Karpas-422 (cell line): ENCODE results near the gene IFT25. TPM values are rescaled to one million over a fixed set of nuclear protein-coding genes. Genes with fewer than 3 reads are reported as not detected.
"Not testable (repeated sequence)": the region's sequence is repeated elsewhere in the genome, so short reads cannot be mapped to it uniquely, and the experiment has no call there.

Experiments
- DNase-seq: peaks from one replicate; pipeline ENCODE4 v3.0.0-alpha.2; 2015
- H2AFZ ChIP-seq: fragments of 200-600 bp; sonication (generic); 2 replicates; pipeline ENCODE4 v1.6.1; 2014; ENCODE audit warnings: antibody characterized with exemption, low read length, mixed read lengths
- H3K27ac ChIP-seq: fragments of 200-600 bp; sonication (generic); 2 replicates; pipeline ENCODE4 v1.5.1; 2014; ENCODE audit warnings: mild to moderate bottlenecking, low read length, moderate library complexity
- H3K27me3 ChIP-seq: fragments of 200-600 bp; sonication (generic); 2 replicates; pipeline ENCODE4 v1.6.1; 2014; ENCODE audit warnings: low read length, mixed read lengths
- H3K36me3 ChIP-seq: fragments of 200-600 bp; sonication (generic); 2 replicates; pipeline ENCODE4 v1.6.1; 2014; ENCODE audit warnings: low read length, mixed read lengths; ENCODE audit not compliant: insufficient read depth
- H3K4me1 ChIP-seq: fragments of 200-600 bp; sonication (generic); 2 replicates; pipeline ENCODE4 v1.6.1; 2014; ENCODE audit warnings: mild to moderate bottlenecking, low read length, mixed read lengths
- H3K4me2 ChIP-seq: fragments of 200-600 bp; sonication (generic); 2 replicates; pipeline ENCODE4 v1.6.1; 2014; ENCODE audit warnings: low read length, low read depth, mild to moderate bottlenecking; ENCODE audit not compliant: poor library complexity, severe bottlenecking
- H3K4me3 ChIP-seq: fragments of 200-600 bp; sonication (generic); 2 replicates; pipeline ENCODE4 v1.5.1; 2014; ENCODE audit warnings: mild to moderate bottlenecking, antibody characterized with exemption, low read length, mixed read lengths
- H3K79me2 ChIP-seq: fragments of 200-600 bp; sonication (generic); 2 replicates; pipeline ENCODE4 v1.6.1; 2014; ENCODE audit warnings: mild to moderate bottlenecking, low read length, mixed read lengths
- H3K9ac ChIP-seq: fragments of 200-600 bp; sonication (generic); 2 replicates; pipeline ENCODE4 v1.6.0; 2014; ENCODE audit warnings: low read length
- H3K9me2 ChIP-seq: fragments of 200-600 bp; sonication (generic), shearing (Covaris generic); replicated peaks from 2 replicates; pipeline ENCODE4 v1.6.0; 2014; ENCODE audit warnings: mild to moderate bottlenecking, low read length, moderate library complexity; ENCODE audit not compliant: insufficient read depth
- H3K9me3 ChIP-seq: fragments of 300-700, 200-600 bp; sonication (generic); 2 replicates; pipeline ENCODE4 v1.6.1; 2014; ENCODE audit warnings: low read length, mixed read lengths
- H4K20me1 ChIP-seq: fragments of 200-600 bp; sonication (generic); 2 replicates; pipeline ENCODE4 v1.6.1; 2014; ENCODE audit warnings: mild to moderate bottlenecking, antibody characterized with exemption, low read length, low read depth; ENCODE audit not compliant: insufficient read depth
- total RNA-seq: library from RNA; depleted of rRNA; stranded (reverse); fragments of >200 nt; shearing (Covaris generic); gene quantifications from 2 replicates; pipeline ENCODE4 v1.2.3, GENCODE V29; 2014; ENCODE audit warnings: low replicate concordance; rRNA removed

Gene IFT25
- total RNA-seq, result 79.3 and 102 TPM in 2 replicates

DNA sequence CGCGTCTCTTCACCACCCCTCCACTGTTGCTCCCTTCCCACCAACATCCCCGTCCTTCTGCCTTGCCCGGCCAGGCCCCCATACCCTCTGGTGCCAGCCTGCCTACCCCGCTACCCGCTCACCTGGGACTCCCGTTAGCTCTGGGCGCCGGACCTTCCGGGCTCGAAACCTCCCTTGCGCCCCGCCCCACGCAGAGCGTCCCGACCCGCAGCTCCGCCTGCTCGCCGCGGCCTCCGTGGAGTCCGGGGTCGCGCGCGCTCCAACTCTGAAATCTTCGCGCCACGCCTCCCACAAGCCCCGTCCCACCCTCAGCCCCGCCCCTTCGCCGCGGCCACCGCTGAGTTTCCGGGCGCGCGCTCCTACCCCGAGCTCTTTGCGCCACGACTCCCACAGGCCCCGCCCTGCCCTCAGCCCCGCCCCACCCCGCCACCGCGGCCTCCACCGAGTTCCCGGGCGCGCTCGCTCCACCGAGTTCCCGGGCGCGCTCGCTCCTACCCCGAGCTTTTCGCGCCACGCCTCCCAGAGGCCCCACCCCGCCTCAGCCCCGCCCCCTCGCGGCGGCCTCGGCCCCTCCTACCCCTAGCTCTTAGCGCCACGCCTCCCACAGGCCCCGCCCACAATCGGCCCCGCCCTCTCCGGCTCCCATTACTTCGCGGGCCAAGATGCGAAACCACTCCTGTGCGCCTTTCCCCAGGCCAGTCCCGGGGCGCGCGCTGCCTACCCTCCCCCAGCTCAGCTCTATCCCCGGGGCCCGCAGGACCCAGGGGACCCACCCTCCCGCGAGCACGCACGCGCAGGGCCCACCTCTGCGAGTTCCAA is at the start of gene IFT25:
TSS of gene IFT25 (minus strand) at position 267 of the 819 bp plus-strand sequence. CDS start 5,617 bp downstream, outside the sequence.
- Histone ChIP-seq H3K4me3 (peak within 1 kb of the TSS; percentile 81), H3K36me3 (peaks cover 10% of the 10 kb centered on the region; the same call in 1 of the 2 replicates), H3K9me3 (no peaks in the 10 kb centered on the region), H3K4me2 (peak within 1 kb of the TSS; percentile 87), H3K27me3 (no peaks in the 10 kb centered on the region), H3K4me1 (peaks cover 57% of the 10 kb centered on the region), H3K27ac (peak within 1 kb of the TSS; percentile 76), H3K79me2 (peaks cover 85% of the 10 kb centered on the region), H4K20me1 (no peaks in the 10 kb centered on the region), H2AFZ (peak within 1 kb of the TSS; percentile 68; the same call in 1 of the 2 replicates), H3K9ac (peak within 1 kb of the TSS; percentile 85), H3K9me2 (no peaks in the 10 kb centered on the region)
- peak; percentile 98 for DNase-seq

DNA sequence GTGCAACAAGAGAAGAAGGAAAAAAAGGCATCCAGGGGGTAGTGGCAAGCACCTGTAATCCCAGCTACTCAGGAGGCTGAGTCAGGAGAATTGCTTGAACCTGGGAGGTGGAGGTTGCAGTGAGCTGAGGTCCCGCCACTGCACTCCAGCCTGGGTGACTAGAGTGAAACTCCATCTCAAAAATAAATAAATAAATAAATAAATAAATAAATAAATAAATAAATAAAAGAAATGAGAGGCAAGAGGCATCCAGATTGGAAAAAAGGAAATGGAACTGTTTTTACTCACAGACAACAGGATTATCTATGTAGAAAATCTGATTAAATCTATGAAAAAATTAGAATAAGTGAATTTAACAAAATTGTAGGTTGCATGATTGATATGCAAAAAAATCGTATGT is 49.0 kb upstream of the IFT25 start:
- H3K9me3 ChIP-seq, H3K79me2 ChIP-seq, H3K4me1 ChIP-seq, DNase-seq, H3K9me2 ChIP-seq, H4K20me1 ChIP-seq, H3K27ac ChIP-seq, H2AFZ ChIP-seq, H3K36me3 ChIP-seq, H3K4me3 ChIP-seq, H3K4me2 ChIP-seq, H3K27me3 ChIP-seq, H3K9ac ChIP-seq: not testable (repeated sequence)

DNA sequence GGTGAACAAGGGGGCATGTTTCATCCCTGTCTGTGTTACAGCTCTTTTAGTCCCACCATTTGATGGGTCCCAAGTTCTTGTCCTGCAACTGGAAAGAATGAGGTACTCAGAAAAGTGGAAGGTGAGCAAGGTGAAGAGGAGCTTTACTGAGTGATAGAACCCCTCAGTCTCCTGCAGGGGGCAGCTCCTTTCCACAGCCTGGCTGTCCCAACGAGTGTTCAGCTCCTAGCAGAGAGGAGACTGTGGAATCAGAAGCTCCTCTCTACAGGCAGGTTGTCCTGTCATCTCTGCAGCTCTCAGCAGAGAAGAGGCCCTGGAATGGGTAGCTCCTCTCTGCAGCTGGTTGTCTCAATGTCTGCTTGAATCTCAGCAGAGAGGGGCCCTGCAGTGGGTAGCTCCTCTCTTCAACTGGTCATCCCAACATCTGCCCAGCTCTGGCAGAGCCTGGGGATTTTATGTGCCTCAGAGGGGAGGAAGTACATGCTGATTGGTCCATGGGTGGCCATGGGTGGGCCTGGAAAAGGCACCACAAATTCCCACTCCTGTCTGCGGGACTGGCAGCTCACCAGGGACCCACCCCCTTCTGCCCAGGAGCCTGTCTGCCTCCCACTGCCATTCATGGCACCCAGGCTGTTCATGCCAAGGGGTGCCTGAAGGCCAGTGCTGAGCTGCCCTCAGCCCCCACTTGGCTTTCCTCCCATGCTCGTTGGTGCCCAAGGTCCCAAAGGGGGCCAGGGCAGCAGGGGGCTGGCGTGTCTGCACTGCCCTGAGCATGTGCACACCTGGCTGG is 46.8 kb upstream of the IFT25 start:
- no peak overlapping the region for H3K27ac ChIP-seq
- no peaks in the 10 kb centered on the region for H3K27me3 ChIP-seq
- no peak overlapping the region for H2AFZ ChIP-seq
- DNase-seq, result peak; percentile 75
- H3K9me3 ChIP-seq, result no peaks in the 10 kb centered on the region
- no peaks in the 10 kb centered on the region for H3K36me3 ChIP-seq
- H3K9ac ChIP-seq, result no peak overlapping the region
- H3K79me2 ChIP-seq, result no peaks in the 10 kb centered on the region
- H4K20me1 ChIP-seq, result no peaks in the 10 kb centered on the region
- H3K4me1 ChIP-seq, result no peaks in the 10 kb centered on the region
- no peak overlapping the region for H3K4me2 ChIP-seq
- H3K9me2 ChIP-seq, result no peaks in the 10 kb centered on the region
- H3K4me3 ChIP-seq, result no peak overlapping the region

DNA sequence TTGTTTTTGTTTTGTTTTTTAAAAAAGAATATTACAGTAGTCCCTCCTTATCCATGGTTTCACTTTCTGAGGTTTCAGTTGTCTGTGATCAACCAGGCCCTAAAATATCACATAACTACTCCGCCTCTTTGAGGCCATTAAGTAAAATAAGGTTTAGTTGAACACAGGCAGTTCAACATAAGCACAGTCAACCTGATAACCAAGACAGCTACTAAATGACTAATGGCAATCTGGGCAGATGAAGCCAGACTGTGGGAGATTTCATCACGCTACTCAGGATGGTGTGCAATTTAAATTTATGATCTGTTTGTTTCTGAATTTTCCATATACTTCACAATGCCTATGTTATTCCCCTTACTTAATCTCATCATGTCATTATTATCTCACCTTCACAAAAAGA is 42.4 kb upstream of the IFT25 start:
- Histone ChIP-seq H3K27ac (no peak overlapping the region), H3K4me1 (no peaks in the 10 kb centered on the region), H3K4me2 (no peak overlapping the region), H3K27me3 (no peaks in the 10 kb centered on the region), H3K79me2 (no peaks in the 10 kb centered on the region), H3K4me3 (no peak overlapping the region), H2AFZ (no peak overlapping the region), H4K20me1 (no peaks in the 10 kb centered on the region), H3K9me3 (no peaks in the 10 kb centered on the region), H3K9ac (no peak overlapping the region), H3K36me3 (no peaks in the 10 kb centered on the region), H3K9me2 (no peaks in the 10 kb centered on the region)
- no peak for DNase-seq

DNA sequence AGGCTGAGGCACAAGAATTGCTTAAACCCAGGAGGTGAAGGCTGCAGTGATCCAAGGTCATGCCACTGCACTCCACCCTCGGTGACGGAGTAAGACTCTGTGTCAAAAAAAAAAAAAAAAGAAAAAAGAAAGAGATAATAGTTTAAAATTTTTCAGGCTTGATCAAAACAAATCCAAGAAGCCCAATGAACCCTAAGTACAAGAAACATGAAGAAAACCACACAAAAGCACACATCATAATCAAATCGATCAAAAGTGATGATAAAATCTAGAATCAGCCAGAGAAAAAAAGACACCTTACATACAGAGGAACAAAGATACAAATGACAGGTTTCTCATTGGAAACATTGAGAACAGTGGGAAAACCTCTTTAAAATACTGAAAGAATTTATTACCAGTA is 41.0 kb upstream of the IFT25 start:
- no peaks in the 10 kb centered on the region for H3K4me1 ChIP-seq
- no peak overlapping the region for H2AFZ ChIP-seq
- H3K9me3 ChIP-seq, result no peaks in the 10 kb centered on the region
- no peaks in the 10 kb centered on the region for H3K27me3 ChIP-seq
- no peak overlapping the region for H3K4me3 ChIP-seq
- no peaks in the 10 kb centered on the region for H4K20me1 ChIP-seq
- no peak overlapping the region for H3K9ac ChIP-seq
- no peak for DNase-seq
- H3K36me3 ChIP-seq, result no peaks in the 10 kb centered on the region
- H3K79me2 ChIP-seq, result no peaks in the 10 kb centered on the region
- no peak overlapping the region for H3K4me2 ChIP-seq
- no peak overlapping the region for H3K27ac ChIP-seq
- no peaks in the 10 kb centered on the region for H3K9me2 ChIP-seq

DNA sequence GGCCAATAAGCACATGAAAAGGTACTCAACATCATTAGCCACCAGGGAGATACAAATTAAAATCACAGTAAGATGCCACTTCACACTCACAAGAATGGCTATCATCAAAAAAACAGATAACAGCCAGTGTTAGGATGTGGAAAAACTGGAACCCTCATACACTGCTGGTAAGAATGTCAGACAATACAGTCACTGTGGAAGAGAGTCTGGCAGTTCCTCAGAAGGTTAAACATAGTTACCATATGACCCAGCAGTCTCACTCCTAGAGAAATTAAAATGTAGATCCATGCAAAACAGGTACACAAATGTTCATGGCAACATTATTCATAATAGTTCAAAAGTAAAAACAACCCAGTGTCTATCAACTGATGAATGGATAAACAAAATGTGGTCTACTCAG is 39.2 kb upstream of the IFT25 start:
- no peaks in the 10 kb centered on the region for H3K27me3 ChIP-seq
- H2AFZ ChIP-seq, result no peak overlapping the region
- no peaks in the 10 kb centered on the region for H3K79me2 ChIP-seq
- H3K9ac ChIP-seq, result no peak overlapping the region
- no peak overlapping the region for H3K4me2 ChIP-seq
- no peaks in the 10 kb centered on the region for H4K20me1 ChIP-seq
- no peak for DNase-seq
- H3K9me2 ChIP-seq, result no peaks in the 10 kb centered on the region
- no peaks in the 10 kb centered on the region for H3K36me3 ChIP-seq
- no peaks in the 10 kb centered on the region for H3K9me3 ChIP-seq
- H3K4me1 ChIP-seq, result peaks cover 8% of the 10 kb centered on the region
- no peak overlapping the region for H3K27ac ChIP-seq
- no peak overlapping the region for H3K4me3 ChIP-seq

DNA sequence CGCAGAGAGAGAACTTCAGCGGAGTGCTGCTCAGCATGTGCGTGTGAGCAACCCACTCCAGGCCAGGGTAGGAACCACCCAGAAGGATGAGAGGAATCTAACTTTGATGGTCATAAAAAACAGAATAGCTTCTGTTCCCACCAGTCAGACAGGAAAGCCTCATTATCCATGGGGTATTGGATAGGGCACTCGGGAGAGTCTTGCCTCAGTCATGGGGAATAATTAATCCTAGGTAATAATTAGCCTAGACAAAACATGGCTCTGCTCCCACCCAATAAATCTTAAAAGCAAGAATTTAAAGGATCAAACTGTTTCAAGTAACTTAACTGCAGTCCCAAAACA is 37.2 kb upstream of the IFT25 start:
- Histone ChIP-seq H3K79me2 (no peaks in the 10 kb centered on the region), H3K4me2 (no peak overlapping the region), H2AFZ (no peak overlapping the region), H3K9ac (no peak overlapping the region), H3K27ac (no peak overlapping the region), H3K4me1 (peaks cover 10% of the 10 kb centered on the region), H4K20me1 (no peaks in the 10 kb centered on the region), H3K27me3 (no peaks in the 10 kb centered on the region), H3K9me3 (no peaks in the 10 kb centered on the region), H3K4me3 (no peak overlapping the region), H3K36me3 (no peaks in the 10 kb centered on the region), H3K9me2 (no peaks in the 10 kb centered on the region)
- DNase-seq, result no peak

DNA sequence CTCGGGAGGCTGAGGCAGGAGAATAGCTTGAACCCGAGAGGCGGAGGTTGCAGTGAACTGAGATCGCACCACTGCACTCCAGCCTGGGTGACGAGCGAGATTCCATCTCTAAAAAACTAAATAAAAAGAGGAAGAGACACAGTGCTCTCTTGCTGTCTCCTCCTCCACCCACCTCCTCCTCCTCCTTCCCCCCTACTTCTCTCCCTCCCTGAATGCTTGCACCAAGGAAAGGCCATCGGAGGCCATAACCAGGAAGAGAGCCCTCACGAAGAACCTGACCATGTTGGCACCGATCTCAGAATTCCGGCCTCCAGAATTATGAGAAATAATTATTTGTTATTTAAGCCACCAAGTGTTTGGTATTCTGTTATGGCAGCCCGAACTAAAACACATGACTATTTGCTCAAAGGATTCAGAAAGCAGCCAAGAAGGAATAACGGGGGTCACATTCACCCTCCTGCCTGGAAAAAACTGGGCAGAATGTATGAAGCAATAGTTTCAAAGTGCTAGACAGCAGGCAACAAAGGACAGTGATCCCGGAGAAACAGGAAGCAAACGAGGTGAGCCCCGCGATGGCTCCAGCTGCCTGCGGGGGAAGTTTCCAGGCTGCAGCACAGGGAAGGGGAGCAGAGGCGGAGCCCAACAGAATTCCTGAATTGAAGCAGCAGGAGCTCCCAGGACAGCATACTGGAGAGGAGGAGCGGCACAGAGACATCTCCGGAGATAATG is 36.7 kb upstream of the IFT25 start:
- peaks cover 10% of the 10 kb centered on the region for H3K4me1 ChIP-seq
- no peaks in the 10 kb centered on the region for H3K36me3 ChIP-seq
- H3K9me2 ChIP-seq, result no peaks in the 10 kb centered on the region
- no peaks in the 10 kb centered on the region for H3K9me3 ChIP-seq
- H3K4me3 ChIP-seq, result no peak overlapping the region
- DNase-seq, result no peak
- no peaks in the 10 kb centered on the region for H3K27me3 ChIP-seq
- no peak overlapping the region for H3K9ac ChIP-seq
- H3K79me2 ChIP-seq, result no peaks in the 10 kb centered on the region
- H3K27ac ChIP-seq, result no peak overlapping the region
- no peaks in the 10 kb centered on the region for H4K20me1 ChIP-seq
- H3K4me2 ChIP-seq, result peak overlapping the region; percentile 6
- no peak overlapping the region for H2AFZ ChIP-seq
